Activated CD4-positive, alpha-beta T cell treated with anti-CD3 and anti-CD28 coated beads, Interleukin-2, Interleukin-4, amounts not matched to agents 100 ng/mL and 50 ng/mL, durations not matched to agents 16 hours and 8 hours (primary cell): ENCODE results near the gene NECTIN3.

ENCODE experiments used
- DNase-seq: peaks from one replicate; pipeline ENCODE4 v3.0.0-alpha.2; 2020; ENCODE audit warnings: low spot score

The NECTIN3 gene

DNA sequence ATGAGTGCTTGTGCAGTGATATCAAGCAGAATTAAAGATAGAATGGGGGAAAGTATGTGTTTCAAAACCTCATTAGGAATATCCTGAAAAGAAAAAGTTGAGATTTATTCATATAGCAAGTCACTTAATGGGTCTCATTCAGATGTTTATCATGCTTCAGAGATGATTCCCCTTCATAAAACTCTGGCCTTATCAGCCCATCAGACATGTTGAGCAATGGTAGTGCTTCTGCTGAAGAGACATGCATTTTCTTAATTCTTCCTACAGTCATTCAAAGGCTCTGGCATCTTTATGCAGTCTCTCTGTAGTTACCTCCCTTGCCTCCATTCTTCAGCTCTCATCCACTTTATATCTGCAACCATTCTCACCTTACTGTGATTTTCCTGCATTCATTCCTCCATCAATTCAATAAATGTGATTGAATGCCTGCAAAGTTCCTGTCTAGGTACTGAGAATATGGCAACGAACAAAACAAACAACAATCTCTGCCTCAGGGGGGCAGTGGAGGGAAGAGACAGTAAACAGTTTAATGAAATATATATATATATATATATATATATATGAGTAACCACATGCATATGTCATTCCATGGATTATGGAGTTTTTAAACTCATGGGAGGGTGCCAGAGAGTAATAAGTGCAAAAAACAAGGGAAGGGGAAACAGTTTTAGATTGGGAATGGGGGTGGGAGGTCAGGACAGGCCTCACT is 138.5 kb downstream of the NECTIN3 start:
- peak; percentile 16 for DNase-seq

DNA sequence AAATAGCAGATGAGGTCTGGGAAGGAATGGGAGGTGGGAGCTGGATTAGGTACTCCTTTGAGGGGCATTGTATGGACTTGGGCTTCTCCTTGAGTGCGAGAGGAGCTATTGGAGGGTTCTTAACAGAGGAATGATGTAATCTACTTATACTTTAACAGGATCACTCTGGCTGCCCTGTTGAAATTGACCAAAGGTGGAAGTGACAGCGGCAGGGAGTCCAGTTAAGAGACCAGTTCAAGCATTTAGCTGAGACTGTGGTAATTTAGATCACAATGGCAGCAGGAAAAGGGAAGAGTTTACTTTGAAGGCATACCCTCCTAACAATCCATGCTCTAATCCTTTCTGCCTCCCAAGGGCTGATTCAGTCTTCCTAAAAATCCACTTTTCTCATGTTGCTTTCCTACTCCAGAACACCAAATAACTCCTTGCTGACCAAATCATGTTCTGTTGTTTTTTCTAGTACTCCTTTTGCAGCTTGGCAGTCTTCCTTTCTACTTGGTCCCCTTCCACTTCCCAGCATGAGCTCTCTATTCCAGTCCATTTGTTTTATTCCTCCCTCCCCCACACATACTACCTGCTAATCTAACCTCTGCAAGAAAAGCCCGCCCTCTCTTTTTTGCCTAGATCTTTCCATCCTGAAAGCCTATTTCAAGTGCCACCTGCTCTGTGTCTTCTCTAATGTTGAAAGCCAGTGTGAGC is 139.4 kb downstream of the NECTIN3 start:
- DNase-seq = no peak

DNA sequence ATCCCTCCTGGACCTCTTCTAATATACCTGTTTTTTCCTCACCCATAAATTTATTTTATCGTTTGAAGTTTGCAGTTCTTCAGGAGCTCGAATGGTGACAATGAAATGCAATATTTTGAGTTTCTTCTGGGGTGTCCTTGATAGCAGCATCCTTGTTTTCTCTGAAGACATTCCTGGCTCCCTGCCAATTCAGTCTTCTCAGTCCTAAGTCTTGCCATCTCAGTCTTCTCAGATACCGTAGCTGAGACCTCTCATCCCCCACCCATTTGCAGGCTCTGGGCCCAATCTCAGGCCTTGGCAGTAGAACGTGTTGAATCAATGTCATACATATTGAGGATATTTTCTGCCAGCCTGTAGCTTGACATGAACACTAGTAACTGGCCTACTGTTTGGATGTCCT is 140.9 kb downstream of the NECTIN3 start:
- DNase-seq = no peak

DNA sequence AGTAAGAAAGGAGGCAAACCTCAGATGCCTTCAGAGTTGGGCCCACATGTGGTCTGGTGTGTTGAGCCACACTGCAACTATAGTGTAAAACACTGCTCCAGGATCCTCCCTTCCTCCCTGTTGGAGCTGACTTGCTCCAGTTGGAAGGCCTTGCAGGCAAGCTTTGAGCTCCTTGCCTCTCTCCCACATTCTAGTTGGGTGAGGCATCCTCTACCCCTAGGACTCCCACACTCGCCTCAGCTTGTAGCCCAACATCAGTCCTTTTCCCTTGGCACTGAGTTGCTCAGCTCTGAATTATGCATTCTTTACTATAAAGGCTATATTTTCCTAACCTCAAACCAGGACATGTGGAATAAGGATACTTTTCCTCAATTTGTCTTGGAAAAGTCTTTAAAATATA is 143.9 kb downstream of the NECTIN3 start:
- DNase-seq = no peak

DNA sequence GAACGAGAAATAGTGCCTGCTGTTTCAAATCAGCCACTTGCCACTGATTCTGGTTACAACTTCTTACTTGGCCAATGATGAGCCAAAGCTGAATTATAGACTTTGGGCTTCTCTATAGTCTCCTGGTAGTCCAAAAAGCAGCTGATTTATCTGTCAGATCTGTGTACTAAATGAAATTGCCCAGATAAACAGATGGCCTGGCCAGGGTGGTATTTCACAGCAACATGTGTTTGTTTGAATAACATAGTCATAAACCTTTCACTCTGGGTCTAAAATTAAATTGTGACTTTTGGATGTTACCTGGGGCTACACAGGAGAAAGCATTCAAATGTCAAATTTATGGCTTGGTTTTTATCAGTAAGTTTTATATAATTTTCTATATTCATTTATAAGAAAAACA is 147.0 kb downstream of the NECTIN3 start:
- no peak for DNase-seq

DNA sequence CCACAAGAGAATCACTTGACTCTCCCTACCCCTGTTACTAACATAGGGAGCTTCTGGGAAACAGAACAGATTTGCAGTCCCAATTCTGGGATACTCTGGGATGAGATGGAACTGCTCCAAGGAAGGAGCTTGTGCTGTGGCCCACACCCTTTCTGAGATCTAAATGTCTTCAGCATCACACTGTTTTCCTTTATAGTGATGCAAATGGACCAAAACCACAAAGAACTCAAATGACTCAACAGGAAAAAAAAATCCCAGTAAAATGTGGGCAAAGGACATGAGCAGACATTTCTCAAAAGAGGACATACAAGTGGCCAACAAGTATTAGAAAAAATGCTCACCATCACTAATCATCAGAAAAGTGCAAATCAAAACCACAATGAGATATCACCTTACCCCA is 155.6 kb downstream of the NECTIN3 start:
- DNase-seq = no peak

DNA sequence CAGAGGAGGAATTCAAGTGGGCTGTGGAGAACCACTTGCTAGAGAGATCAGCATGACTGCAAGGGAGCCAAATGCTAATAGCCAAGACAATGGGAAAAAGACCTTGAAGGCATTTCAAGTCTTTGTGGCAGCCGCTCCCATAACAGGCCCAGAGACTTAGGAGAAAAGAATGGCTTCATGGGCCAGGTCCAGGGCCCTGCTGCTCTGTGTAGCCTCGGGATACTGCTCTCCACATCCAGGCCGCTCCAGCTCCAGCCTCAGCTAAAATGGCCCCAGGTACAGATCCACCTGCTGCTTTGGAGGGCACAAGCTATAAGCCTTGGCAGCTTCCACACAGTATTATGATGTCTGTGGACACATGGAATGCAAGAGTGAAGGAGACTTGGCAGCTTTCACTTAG is 157.7 kb downstream of the NECTIN3 start:
- no peak for DNase-seq

DNA sequence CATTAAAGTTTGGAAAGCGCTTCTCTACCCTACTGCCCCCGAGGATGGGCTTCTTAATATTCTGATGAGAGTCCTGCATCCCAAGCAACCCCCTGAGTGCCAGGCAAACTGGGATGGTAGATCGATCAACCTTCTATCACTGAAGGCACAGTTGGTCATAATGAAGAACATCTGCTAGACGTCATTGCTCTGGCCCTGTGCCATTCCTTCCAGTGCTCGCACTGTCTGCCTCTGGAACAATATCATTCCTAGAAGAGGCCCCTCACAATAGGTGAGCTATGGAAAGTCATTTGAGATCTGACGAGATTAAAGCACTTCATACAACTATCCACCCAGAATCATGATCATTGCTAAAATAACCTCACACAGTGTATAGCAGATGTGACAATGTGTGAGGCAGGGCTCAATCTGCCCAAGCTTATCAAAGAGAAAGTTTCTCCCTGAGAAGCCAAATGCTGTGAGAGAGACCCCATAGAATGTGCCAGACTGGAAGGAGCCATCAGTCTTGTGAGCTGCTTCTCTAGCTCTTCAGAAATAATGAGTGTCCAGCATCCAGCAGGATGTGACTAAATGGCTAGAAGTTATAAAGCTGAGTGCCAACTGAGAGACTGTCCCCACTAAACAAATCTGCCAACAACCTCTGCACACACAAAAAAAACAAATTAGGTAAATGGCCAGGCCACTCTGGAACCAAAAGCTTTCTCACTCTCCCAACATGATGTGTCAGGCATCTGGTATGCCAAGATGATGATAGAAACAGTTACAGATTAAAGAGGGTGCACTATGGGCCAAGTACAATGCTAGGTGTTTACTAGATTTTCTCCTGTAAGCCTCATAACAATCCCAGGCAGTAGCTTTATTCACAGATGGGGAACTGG is 165.5 kb downstream of the NECTIN3 start:
- DNase-seq = no peak

DNA sequence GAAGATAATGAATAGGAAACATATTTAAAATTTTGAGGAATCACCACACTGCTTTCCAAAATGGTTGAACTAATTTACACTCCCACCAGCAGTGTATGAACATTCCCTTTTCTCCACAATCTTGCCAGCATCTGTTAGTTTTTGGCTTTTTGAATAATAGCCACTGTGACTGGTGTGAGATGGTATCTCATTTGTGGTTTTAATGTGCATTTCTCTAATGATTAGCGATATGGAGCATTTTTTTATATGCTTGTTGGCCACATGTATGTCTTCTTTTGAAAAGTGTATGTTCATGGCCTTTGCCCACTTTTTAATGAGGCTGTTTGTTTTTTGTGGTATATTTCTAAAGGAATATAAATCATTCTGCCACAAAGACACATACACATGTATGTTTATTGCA is 166.3 kb downstream of the NECTIN3 start:
- no peak for DNase-seq

DNA sequence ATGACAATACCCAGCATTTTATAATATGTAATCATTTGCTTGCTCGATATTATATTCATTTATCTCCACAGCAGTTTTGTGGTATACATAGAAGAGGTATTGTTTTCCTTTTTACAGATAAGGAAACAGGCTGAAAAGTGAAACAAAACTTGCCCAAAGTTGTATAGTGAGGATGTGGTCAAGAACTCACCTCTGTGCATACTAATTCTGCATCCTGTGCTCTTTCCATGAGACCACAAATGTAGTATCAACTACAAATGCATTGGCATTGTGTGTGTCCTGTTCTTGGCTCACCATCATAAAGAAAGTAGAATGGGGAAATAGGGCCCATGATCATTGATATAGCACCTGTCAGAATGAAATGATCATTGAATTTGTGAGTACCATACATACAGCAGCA is 167.3 kb downstream of the NECTIN3 start:
- DNase-seq = peak; percentile 87

DNA sequence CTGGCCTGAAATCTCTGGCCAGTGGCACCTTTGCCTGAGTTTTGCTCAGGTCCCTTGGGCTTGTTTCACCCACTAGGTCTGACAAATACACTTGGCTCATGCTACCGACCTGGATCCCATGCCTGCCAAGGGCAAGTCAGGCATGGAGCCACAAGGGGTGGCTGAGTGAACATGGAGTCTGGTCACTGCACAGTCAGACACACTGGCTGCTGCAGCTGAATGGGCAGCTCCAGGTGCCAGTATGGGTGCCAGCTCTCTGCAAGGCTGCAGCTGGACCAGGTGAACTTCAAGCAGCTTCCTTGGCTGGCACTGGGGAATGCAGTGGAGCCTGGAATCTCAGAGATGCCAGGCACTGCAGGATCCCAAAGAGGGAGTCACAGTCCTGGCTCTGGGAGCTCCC is 170.3 kb downstream of the NECTIN3 start:
- no peak for DNase-seq
